Activated CD8-positive, alpha-beta memory T cell treated with anti-CD3 and anti-CD28 coated beads, Interleukin-2, amount 50 U/mL, for 24 hours (primary cell): ENCODE results near the gene RET.

ENCODE experiments used
- DNase-seq: peaks from one replicate; pipeline ENCODE4 v3.0.0-alpha.2; 2020; ENCODE audit errors: extremely low read depth

Gene RET

GRCh38 chr10:43120929-43121314 lies 44.1 kb downstream of the RET start:
- peak; percentile 51 for DNase-seq

DNA sequence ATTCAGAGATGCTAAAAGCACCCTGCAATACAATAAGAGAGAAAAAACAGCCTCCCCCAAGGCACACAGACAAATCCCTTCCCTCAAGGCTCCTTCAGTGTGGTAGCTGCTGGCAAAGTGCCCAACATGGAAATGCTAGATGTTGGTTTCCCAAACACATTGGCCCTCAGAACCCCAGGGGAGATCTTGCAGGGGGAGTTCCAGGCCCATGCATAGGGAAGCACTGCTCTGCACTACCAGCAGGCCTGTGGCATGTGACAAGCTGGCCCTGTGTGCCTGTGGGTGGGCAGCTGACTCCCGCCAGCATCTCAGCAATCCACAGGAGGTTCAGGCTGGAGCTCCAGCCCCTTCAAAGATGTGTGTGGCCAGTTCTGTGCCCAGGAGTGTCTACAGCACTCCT lies 44.6 kb downstream of the RET start:
- no peak for DNase-seq

DNA sequence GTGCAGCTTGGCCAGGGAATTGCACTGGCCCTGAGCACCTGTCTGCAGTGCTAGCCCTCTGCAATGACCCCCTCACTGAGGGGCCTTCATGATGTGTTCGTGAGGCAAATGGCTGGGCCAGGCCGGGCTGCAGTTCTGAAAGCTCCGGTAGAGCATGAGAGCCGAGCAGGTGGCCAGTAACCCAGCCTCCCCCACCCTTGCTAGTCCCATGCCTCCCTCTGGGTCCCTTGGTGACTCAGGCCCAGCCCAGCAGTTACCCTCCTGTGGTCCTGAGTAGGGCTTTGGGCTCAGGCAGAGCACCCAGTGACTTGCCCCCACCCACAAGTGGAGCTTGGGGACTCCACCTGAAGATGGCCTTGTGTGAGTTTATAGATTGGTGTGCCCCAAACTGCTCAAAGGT lies 45.2 kb downstream of the RET start:
- no peak for DNase-seq

- no peak for DNase-seq
These were observed 46.0 kb downstream of the RET start for GRCh38 chr10:43122826-43123225.

DNA sequence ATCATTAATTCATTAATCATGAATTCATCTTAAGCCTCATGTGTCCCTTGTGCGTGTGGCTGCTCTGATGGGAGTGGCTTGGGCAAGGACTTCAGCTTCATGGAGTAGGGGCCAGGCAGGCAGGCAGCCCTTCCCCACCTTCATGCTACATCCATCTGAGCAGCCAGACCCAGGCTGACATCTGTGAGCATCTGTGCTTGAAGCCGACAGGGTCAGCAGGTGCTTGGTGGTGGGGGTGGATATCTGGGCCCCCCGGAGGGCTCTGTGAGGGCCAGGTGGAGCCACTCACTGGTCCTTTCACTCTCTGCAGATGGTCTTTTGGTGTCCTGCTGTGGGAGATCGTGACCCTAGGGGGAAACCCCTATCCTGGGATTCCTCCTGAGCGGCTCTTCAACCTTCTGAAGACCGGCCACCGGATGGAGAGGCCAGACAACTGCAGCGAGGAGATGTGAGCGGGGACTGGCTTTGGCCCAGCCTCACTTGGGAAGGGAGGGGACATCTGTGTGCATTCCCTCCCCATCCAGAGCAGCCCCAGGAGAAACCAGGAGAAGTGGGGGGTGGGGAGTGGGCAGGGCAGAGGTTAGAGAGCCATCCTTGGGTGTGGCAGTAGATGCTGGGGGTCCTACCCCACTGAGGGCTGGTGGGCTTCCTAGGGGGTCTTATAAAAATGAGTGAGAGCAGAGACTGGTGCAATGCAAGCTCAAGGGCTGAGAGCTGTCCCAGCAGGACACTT lies 46.7 kb downstream of the RET start:
- DNase-seq, result no peak

- DNase-seq, result no peak
These were observed 47.2 kb downstream of the RET start for GRCh38 chr10:43124094-43124521.

GRCh38 chr10:43124574-43125273 lies 47.9 kb downstream of the RET start:
- no peak for DNase-seq

GRCh38 chr10:43125274-43125845 lies 48.5 kb downstream of the RET start:
- no peak for DNase-seq

GRCh38 chr10:43125881-43126731 lies 49.2 kb downstream of the RET start:
- no peak for DNase-seq

DNA sequence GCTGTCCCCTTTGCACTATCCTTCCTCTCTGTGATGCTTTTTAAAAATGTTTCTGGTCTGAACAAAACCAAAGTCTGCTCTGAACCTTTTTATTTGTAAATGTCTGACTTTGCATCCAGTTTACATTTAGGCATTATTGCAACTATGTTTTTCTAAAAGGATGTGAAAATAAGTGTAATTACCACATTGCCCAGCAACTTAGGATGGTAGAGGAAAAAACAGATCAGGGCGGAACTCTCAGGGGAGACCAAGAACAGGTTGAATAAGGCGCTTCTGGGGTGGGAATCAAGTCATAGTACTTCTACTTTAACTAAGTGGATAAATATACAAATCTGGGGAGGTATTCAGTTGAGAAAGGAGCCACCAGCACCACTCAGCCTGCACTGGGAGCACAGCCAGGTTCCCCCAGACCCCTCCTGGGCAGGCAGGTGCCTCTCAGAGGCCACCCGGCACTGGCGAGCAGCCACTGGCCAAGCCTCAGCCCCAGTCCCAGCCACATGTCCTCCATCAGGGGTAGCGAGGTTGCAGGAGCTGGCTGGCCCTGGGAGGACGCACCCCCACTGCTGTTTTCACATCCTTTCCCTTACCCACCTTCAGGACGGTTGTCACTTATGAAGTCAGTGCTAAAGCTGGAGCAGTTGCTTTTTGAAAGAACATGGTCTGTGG lies 50.0 kb downstream of the RET start:
- no peak for DNase-seq

DNA sequence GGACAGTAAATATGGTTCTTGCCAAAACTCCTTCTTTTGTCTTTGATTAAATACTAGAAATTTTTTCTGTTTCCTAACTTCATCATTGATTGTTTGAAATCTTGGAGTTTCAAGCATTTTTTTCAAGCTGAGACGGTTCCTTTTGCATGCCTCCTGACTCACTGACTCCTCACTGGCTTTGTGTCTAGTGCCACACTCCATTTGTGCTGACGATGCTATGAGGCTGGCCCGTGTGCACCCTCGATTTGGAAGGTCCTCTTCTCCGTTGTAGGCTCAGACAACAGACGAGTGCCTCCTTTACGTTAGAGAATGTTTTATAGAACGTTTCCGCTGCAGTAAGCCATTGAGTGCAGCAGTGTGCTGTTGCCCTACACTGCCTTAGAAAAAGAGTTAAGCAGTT lies 50.6 kb downstream of the RET start:
- DNase-seq, result no peak

DNA sequence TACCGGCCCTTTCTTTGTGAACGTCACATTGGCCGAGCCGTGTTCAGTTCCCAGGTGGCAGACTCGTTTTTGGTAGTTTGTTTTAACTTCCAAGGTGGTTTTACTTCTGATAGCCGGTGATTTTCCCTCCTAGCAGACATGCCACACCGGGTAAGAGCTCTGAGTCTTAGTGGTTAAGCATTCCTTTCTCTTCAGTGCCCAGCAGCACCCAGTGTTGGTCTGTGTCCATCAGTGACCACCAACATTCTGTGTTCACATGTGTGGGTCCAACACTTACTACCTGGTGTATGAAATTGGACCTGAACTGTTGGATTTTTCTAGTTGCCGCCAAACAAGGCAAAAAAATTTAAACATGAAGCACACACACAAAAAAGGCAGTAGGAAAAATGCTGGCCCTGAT lies 51.5 kb downstream of the RET start:
- DNase-seq, result no peak

- DNase-seq, result no peak
These were observed 52.3 kb downstream of the RET start for GRCh38 chr10:43128958-43129706.

GRCh38 chr10:43130770-43131171 lies 53.9 kb downstream of the RET start:
- no peak for DNase-seq

DNA sequence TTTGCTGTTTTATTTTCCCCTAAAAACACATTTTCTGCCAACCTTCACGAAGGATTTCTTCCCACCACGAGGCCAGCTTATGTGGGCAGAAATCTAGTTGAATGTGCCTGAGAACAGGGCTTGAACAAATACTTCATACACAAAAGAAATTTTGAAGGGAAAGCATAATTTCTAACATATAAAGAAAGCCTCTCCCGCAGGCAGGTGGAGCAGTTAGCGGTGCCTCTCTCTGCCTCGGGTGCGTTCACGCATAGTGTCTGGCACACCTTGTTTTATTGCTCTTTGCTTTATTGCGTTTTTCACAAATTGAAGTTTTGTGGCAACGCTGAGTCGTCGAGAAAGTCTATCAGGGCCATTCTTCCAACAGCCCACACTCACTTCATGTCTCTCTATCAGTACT lies 54.4 kb downstream of the RET start:
- no peak for DNase-seq

DNA sequence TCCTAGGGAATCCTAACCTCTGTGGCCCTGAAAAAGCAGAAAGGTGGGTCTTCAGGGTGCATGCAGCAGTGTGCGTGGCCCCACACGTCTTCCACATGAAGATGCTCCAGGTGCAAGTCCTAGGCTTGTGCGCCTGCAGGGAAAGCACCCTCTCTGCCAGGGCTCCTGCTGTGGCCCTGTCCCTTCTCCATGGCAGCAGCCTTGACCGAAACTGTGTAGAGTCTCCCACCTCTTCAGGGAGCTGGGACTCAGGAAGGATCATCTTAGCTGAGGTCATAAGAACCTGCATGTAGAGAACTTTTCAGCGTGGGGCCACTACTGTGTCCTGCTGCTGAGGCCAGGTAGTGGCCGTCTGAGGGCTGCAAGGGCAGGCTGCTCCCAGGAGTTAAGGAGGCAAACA lies 55.0 kb downstream of the RET start:
- no peak for DNase-seq

DNA sequence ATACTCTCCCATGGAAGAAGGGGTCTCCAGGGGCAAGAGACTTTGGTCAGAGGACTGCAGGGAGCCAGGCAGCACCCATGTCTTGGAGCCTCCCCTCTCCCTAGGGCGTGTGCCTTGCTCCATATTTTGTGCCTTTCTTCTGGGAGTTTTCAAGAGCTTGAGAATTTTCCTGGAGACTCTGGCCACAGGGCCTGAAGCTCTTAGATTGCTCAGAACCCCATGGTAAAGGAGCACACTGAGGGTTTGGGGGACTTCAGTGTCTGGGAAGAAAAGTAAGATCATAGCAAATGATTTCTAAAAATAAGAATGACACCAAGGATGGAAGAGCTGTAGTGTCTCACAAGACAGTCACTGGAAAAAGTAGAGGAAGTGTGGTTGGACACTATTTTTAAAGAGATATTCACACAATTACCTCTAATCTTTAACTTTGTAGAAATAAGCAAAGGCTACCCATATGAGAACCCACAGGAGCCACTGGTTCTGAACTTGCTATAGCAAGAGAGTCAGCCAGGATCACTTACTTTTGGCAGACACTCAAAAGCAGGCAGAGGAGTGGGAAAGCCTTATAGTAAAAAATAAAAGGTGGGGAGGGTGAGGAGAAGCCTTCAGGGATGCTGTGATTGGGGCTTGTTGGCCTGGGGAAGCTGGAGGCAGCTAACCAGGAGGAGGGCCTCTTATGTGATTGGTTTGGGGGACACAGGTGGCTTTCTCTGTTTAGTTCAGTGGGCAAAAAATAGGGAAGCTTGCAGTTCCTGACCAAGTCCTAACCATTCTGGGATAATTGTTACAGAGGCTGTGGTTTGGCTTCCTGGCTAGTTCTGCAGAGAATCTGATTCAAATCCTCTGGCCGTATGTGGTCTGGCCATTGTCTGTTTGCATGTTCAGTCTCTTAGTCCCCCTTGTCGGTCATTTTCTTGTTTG lies 56.3 kb downstream of the RET start:
- DNase-seq, result no peak

- DNase-seq, result no peak
These were observed 57.4 kb downstream of the RET start for GRCh38 chr10:43134126-43134905.

GRCh38 chr10:43135064-43135463 lies 58.2 kb downstream of the RET start:
- DNase-seq, result no peak
